A204.1 (cell line): ENCODE measurements around the gene CEBPG.

ENCODE experiments used
- FAIRE-seq: peaks from 2 replicates; lab custom pipeline; 2012; peaks lifted over from hg19 to GRCh38; lab: Jason Lieb, UNC

Gene CEBPG

GRCh38 chr19:33382982-33383381, 9.5 kb downstream of the CEBPG start:
- no peak for FAIRE-seq

GRCh38 chr19:33383720-33384292, 10.3 kb downstream of the CEBPG start:
- FAIRE-seq: no peak

- FAIRE-seq: no peak
Measured at GRCh38 chr19:33384983-33385382, 11.5 kb downstream of the CEBPG start.

- FAIRE-seq: no peak
Measured at GRCh38 chr19:33385956-33386355, 12.4 kb downstream of the CEBPG start.

GRCh38 chr19:33386361-33386858, 12.9 kb downstream of the CEBPG start:
- no peak for FAIRE-seq

- no peak for FAIRE-seq
Measured at GRCh38 chr19:33387351-33388230, 14.1 kb downstream of the CEBPG start.

- no peak for FAIRE-seq
Measured at GRCh38 chr19:33388231-33388724, 14.8 kb downstream of the CEBPG start.

- no peak for FAIRE-seq
Measured at GRCh38 chr19:33388725-33389420, 15.4 kb downstream of the CEBPG start.

GRCh38 chr19:33389421-33390100, 16.1 kb downstream of the CEBPG start:
- FAIRE-seq: no peak

- FAIRE-seq: no peak
Measured at GRCh38 chr19:33390101-33390907, 16.8 kb downstream of the CEBPG start.

- no peak for FAIRE-seq
Measured at GRCh38 chr19:33390908-33391630, 17.6 kb downstream of the CEBPG start.

GRCh38 chr19:33391631-33392249, 18.2 kb downstream of the CEBPG start:
- FAIRE-seq: no peak

- FAIRE-seq: no peak
Measured at GRCh38 chr19:33392341-33393285, 19.1 kb downstream of the CEBPG start.

GRCh38 chr19:33393286-33394005, 19.9 kb downstream of the CEBPG start:
- no peak for FAIRE-seq

- no peak for FAIRE-seq
Measured at GRCh38 chr19:33394006-33394722, 20.7 kb downstream of the CEBPG start.

GRCh38 chr19:33394723-33395560, 21.4 kb downstream of the CEBPG start:
- no peak for FAIRE-seq
